Hepatocyte (in vitro differentiated cells): ENCODE measurements around the gene SDHA. TPM values are rescaled to one million over a fixed set of nuclear protein-coding genes. Genes with fewer than 3 reads are reported as not detected.
"Not testable (repeated sequence)": the region's sequence is repeated elsewhere in the genome, so short reads cannot be mapped to it uniquely, and the experiment has no call there.

Experiments used
- DNase-seq: peaks from one replicate; pipeline ENCODE4 v3.0.0-alpha.2; 2016; ENCODE audit warnings: low spot score
- H2AFZ ChIP-seq: fragments of 200-600 bp; sonication (generic); 2 replicates; pipeline ENCODE4 v1.6.0; 2016; ENCODE audit warnings: antibody characterized with exemption, mild to moderate bottlenecking
- H3K27ac ChIP-seq: fragments of 200-600 bp; sonication (generic); 2 replicates; pipeline ENCODE4 v1.5.1; 2016; ENCODE audit warnings: mild to moderate bottlenecking
- H3K27me3 ChIP-seq: fragments of 200-600 bp; sonication (generic); 2 replicates; pipeline ENCODE4 v1.6.1; 2016
- H3K36me3 ChIP-seq: fragments of 200-600 bp; sonication (generic); replicated peaks from 2 replicates; pipeline ENCODE4 v1.5.1; 2016; ENCODE audit warnings: low read depth; ENCODE audit not compliant: insufficient read depth
- H3K4me1 ChIP-seq: fragments of 200-600 bp; sonication (generic); 2 replicates; pipeline ENCODE4 v1.5.1; 2016; ENCODE audit warnings: mild to moderate bottlenecking, moderate library complexity; ENCODE audit not compliant: insufficient read depth
- H3K4me2 ChIP-seq: fragments of 200-600 bp; sonication (generic); 2 replicates; pipeline ENCODE4 v1.6.0; 2016
- H3K4me3 ChIP-seq: fragments of 200-600 bp; sonication (generic); 2 replicates; pipeline ENCODE4 v1.5.1; 2016; ENCODE audit warnings: mild to moderate bottlenecking
- H3K79me2 ChIP-seq: fragments of 200-600 bp; sonication (generic); 2 replicates; pipeline ENCODE4 v1.6.0; 2017; ENCODE audit warnings: mild to moderate bottlenecking
- H3K9me2 ChIP-seq: fragments of 200-600 bp; sonication (generic); replicated peaks from 2 replicates; pipeline ENCODE4 v1.6.0; 2017; ENCODE audit warnings: mild to moderate bottlenecking; ENCODE audit not compliant: insufficient read depth
- H3K9me3 ChIP-seq: fragments of 200-600 bp; sonication (generic); 2 replicates; pipeline ENCODE4 v1.5.1; 2016; ENCODE audit warnings: low read depth, mild to moderate bottlenecking
- H4K20me1 ChIP-seq: fragments of 200-600 bp; sonication (generic); 2 replicates; pipeline ENCODE4 v1.6.0; 2016; ENCODE audit warnings: mild to moderate bottlenecking; ENCODE audit not compliant: insufficient read depth, poor library complexity, severe bottlenecking
- EZH2 ChIP-seq: fragments of 200-600 bp; sonication (generic); IDR thresholded peaks from 2 replicates; pipeline ENCODE4 v1.6.1; 2016; ENCODE audit warnings: antibody characterized with exemption, mild to moderate bottlenecking, borderline replicate concordance
- EZH2phosphoT487 ChIP-seq: fragments of 200-600 bp; sonication (generic); IDR thresholded peaks from one replicate; pipeline ENCODE4 v1.6.1; 2018; ENCODE audit warnings: antibody characterized with exemption, mild to moderate bottlenecking, low read depth, moderate library complexity; ENCODE audit not compliant: unreplicated experiment, severe bottlenecking
- WGBS: methylation state at CpG from one replicate; pipeline ENCODE4 v1.1.6; 2016; ENCODE audit warnings: low lambda C conversion rate; ENCODE audit errors: missing lambda C conversion rate; 5-methylcytosine and 5-hydroxymethylcytosine counted together
- polyA plus RNA-seq: library from polyadenylated mRNA; unstranded; fragments of >200 nt; fragmentation: Nextera tagmentation; extraction: Ambion mirVana; gene quantifications from 2 replicates; pipeline ENCODE4 v1.2.1, GENCODE V29; 2016
- total RNA-seq: library from RNA; depleted of rRNA; stranded (reverse); fragments of >200 nt; gene quantifications from 2 replicates; pipeline ENCODE4 v1.2.3, GENCODE V29; 2014
- TF ChIP-seq, protein P1 (sequence below): fragments of 200-600 bp; sonication (generic); IDR thresholded peaks from 2 replicates; pipeline ENCODE4 v1.5.1; 2016; ENCODE audit warnings: antibody characterized with exemption, mild to moderate bottlenecking; ENCODE audit not compliant: poor library complexity

The SDHA gene
- total and polyA plus RNA-seq, 2 experiments from 2014 or later = 102 to 159 TPM

GRCh38 chr5:255116-255515, 37.0 kb downstream of the SDHA start:
- not testable (repeated sequence) for H3K4me1 ChIP-seq, H3K9me3 ChIP-seq, H3K4me3 ChIP-seq, H2AFZ ChIP-seq, H4K20me1 ChIP-seq, H3K27me3 ChIP-seq, DNase-seq, H3K9me2 ChIP-seq, H3K79me2 ChIP-seq, H3K36me3 ChIP-seq, H3K4me2 ChIP-seq
- WGBS = 94% methylated on average over 7 of the region's 7 CpGs
- H3K27ac ChIP-seq = peak overlapping the region; percentile 40

DNA sequence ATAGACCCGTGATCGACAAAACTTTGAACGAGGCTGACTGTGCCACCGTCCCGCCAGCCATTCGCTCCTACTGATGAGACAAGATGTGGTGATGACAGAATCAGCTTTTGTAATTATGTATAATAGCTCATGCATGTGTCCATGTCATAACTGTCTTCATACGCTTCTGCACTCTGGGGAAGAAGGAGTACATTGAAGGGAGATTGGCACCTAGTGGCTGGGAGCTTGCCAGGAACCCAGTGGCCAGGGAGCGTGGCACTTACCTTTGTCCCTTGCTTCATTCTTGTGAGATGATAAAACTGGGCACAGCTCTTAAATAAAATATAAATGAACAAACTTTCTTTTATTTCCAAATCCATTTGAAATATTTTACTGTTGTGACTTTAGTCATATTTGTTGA, 38.2 kb downstream of the SDHA start:
- H3K36me3 ChIP-seq, DNase-seq, H3K79me2 ChIP-seq, H3K4me1 ChIP-seq, H3K9me2 ChIP-seq, H3K4me3 ChIP-seq, H3K27me3 ChIP-seq, H3K4me2 ChIP-seq, H4K20me1 ChIP-seq, H2AFZ ChIP-seq, H3K27ac ChIP-seq, H3K9me3 ChIP-seq: not testable (repeated sequence)
- 98% methylated on average over 8 of the region's 8 CpGs for WGBS

DNA sequence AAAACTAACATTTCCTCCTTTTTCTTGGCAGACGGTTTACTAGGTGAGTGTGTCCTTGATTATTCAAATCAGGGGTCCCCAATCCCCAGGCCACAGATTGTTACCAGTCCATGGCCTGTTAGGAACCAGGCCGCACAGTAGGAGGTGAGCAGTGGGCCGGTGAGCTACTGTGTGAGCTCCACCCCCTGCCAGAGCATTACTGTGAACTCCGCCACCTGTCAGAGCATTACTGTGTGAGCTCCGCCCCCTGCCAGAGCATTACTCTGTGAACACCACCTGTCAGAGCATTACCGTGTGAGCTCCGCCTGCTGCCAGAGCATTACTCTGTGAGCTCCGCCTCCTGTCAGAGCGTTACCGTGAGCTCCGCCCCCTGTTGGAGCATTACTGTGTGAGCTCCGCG, 39.0 kb downstream of the SDHA start:
- Histone ChIP-seq H3K4me1 (no peaks in the 10 kb centered on the region), H3K4me3 (no peak overlapping the region), H3K9me3 (no peaks in the 10 kb centered on the region), H2AFZ (no peak overlapping the region), H3K9me2 (no peaks in the 10 kb centered on the region), H4K20me1 (no peaks in the 10 kb centered on the region), H3K27me3 (no peaks in the 10 kb centered on the region), H3K27ac (no peak overlapping the region), H3K4me2 (no peak overlapping the region), H3K79me2 (no peaks in the 10 kb centered on the region), H3K36me3 (no peaks in the 10 kb centered on the region)
- TF ChIP-seq EZH2phosphoT487 = no peak
- no peak for TF ChIP-seq EZH2
- TF ChIP-seq, protein P1, sequence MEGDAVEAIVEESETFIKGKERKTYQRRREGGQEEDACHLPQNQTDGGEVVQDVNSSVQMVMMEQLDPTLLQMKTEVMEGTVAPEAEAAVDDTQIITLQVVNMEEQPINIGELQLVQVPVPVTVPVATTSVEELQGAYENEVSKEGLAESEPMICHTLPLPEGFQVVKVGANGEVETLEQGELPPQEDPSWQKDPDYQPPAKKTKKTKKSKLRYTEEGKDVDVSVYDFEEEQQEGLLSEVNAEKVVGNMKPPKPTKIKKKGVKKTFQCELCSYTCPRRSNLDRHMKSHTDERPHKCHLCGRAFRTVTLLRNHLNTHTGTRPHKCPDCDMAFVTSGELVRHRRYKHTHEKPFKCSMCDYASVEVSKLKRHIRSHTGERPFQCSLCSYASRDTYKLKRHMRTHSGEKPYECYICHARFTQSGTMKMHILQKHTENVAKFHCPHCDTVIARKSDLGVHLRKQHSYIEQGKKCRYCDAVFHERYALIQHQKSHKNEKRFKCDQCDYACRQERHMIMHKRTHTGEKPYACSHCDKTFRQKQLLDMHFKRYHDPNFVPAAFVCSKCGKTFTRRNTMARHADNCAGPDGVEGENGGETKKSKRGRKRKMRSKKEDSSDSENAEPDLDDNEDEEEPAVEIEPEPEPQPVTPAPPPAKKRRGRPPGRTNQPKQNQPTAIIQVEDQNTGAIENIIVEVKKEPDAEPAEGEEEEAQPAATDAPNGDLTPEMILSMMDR = no peak
- 97% methylated on average over 13 of the region's 13 CpGs for WGBS
- DNase-seq = no peak

GRCh38 chr5:263275-263974, 45.3 kb downstream of the SDHA start:
- not testable (repeated sequence) for H3K4me1 ChIP-seq, H3K27me3 ChIP-seq, H3K36me3 ChIP-seq, H3K4me3 ChIP-seq, H3K9me2 ChIP-seq, H4K20me1 ChIP-seq, H2AFZ ChIP-seq, H3K79me2 ChIP-seq, H3K9me3 ChIP-seq
- WGBS = 68% methylated on average over 9 of the region's 9 CpGs
- H3K4me2 ChIP-seq = peak overlapping the region; percentile 57
- peak overlapping the region; percentile 79 for H3K27ac ChIP-seq
- DNase-seq = peak; percentile 50

DNA sequence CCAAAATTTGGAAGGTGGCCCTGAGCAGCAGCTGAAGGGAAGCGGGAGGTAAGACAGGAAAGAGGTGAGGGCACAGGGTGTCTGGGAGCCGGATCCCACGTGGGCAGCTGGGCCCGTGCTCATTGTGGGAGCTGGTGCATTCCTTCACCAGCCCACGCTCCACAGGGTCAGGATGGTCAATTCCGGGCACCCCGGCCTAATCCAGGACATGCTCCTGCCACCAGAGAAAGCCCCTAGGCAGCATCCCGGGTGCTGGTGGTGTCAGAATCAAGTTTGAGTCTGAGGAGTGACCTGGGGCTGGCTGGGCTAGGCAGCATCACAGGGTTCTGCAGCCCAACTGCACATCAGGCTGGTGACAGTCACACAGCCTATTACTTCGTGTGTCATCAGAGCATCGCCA, 46.2 kb downstream of the SDHA start:
- H2AFZ ChIP-seq = no peak overlapping the region
- no peaks in the 10 kb centered on the region for H3K79me2 ChIP-seq
- 97% methylated on average over 10 of the region's 10 CpGs for WGBS
- no peak overlapping the region for H3K4me2 ChIP-seq
- peaks cover 7% of the 10 kb centered on the region for H3K4me1 ChIP-seq
- no peaks in the 10 kb centered on the region for H3K9me3 ChIP-seq
- H4K20me1 ChIP-seq = no peaks in the 10 kb centered on the region
- no peak for TF ChIP-seq EZH2
- no peak for TF ChIP-seq EZH2phosphoT487
- TF ChIP-seq, protein P1 = no peak
- H3K4me3 ChIP-seq = no peak overlapping the region
- peak overlapping the region; percentile 79 for H3K27ac ChIP-seq
- no peaks in the 10 kb centered on the region for H3K9me2 ChIP-seq
- H3K36me3 ChIP-seq = no peaks in the 10 kb centered on the region
- no peak for DNase-seq
- H3K27me3 ChIP-seq = no peaks in the 10 kb centered on the region

GRCh38 chr5:266311-267026, 48.3 kb downstream of the SDHA start:
- not testable (repeated sequence) for H2AFZ ChIP-seq, H3K36me3 ChIP-seq, H3K27me3 ChIP-seq, H3K4me1 ChIP-seq, H3K9me2 ChIP-seq, H3K4me3 ChIP-seq, H4K20me1 ChIP-seq, DNase-seq, H3K9me3 ChIP-seq, H3K79me2 ChIP-seq, H3K27ac ChIP-seq, H3K4me2 ChIP-seq
- WGBS = 97% methylated on average over 19 of the region's 19 CpGs
